Endodermal cell (in vitro differentiated cells): ENCODE data around the gene EDRF1. TPM values are rescaled to one million over a fixed set of nuclear protein-coding genes. Genes with fewer than 3 reads are reported as not detected.
A peak's percentile ranks its signal among the peaks of the same experiment; 100 is the strongest.

Source experiments
- DNase-seq: peaks from one replicate; pipeline ENCODE4 v3.0.0-alpha.2; 2017
- H3K27ac ChIP-seq: 2 replicates; pipeline ENCODE4 v1.5.1; 2013; ENCODE audit warnings: mild to moderate bottlenecking, low read depth, low read length, moderate library complexity
- H3K27me3 ChIP-seq: 2 replicates; pipeline ENCODE4 v1.6.1; 2013; ENCODE audit warnings: mild to moderate bottlenecking, low read length, moderate library complexity; ENCODE audit not compliant: insufficient read depth, control insufficient read depth, poor library complexity, severe bottlenecking
- H3K36me3 ChIP-seq: 2 replicates; pipeline ENCODE4 v1.7.0; 2013; ENCODE audit warnings: mild to moderate bottlenecking, low read length, moderate library complexity; ENCODE audit not compliant: control insufficient read depth, insufficient read depth
- H3K4me1 ChIP-seq: one replicate; pipeline ENCODE4 v1.7.0; 2013; ENCODE audit warnings: low read length; ENCODE audit not compliant: control insufficient read depth, insufficient read depth
- H3K4me3 ChIP-seq: 2 replicates; pipeline ENCODE4 v1.5.1; 2013; ENCODE audit warnings: mild to moderate bottlenecking, low read length, moderate library complexity
- H3K9ac ChIP-seq: 2 replicates; pipeline ENCODE4 v1.6.1; 2013; ENCODE audit warnings: mild to moderate bottlenecking, low read length, moderate library complexity; ENCODE audit not compliant: poor library complexity, severe bottlenecking; ENCODE audit errors: extremely low read depth
- H3K9me3 ChIP-seq: 2 replicates; pipeline ENCODE4 v1.6.1; 2013; ENCODE audit warnings: mild to moderate bottlenecking, low read length, moderate library complexity; ENCODE audit not compliant: control insufficient read depth
- H3K27ac Mint-ChIP-seq: 2 replicates; pipeline ENCODE4 v1.8.0; 2020; ENCODE audit warnings: mixed read lengths
- H3K27me3 Mint-ChIP-seq: 2 replicates; pipeline ENCODE4 v1.8.0; 2021; ENCODE audit warnings: mild to moderate bottlenecking, mixed read lengths; ENCODE audit not compliant: insufficient read depth
- H3K36me3 Mint-ChIP-seq: 2 replicates; pipeline ENCODE4 v1.8.0; 2020; ENCODE audit warnings: low read depth, mixed read lengths
- H3K4me1 Mint-ChIP-seq: 2 replicates; pipeline ENCODE4 v1.8.0; 2020; ENCODE audit warnings: mixed read lengths
- H3K4me3 Mint-ChIP-seq: 2 replicates; pipeline ENCODE4 v1.8.0; 2020; ENCODE audit warnings: mild to moderate bottlenecking, moderate library complexity, mixed read lengths
- H3K9me3 Mint-ChIP-seq: 2 replicates; pipeline ENCODE4 v1.8.0; 2020; ENCODE audit warnings: mild to moderate bottlenecking, mixed read lengths
- WGBS, 2 experiments: methylation state at CpG; one replicate each; pipeline versions ENCODE4 v1.1.5 to v1.1.7; 2013; ENCODE audit warnings: missing lambda C conversion rate in 2 of 2, mixed read lengths in 1 of 2; ENCODE audit not compliant: insufficient coverage in 1 of 2, insufficient read length in 1 of 2; 5-methylcytosine and 5-hydroxymethylcytosine counted together
- long read RNA-seq, 4 experiments: library from polyadenylated mRNA in 2 of 4; library from RNA in 1 of 4; library from capped mRNA in 1 of 4; stranded (forward) in 3 of 4; unstranded in 1 of 4; transcript quantifications; one replicate each; pipeline ENCODE4 v2.0.0, GENCODE V29; 2020 to 2021; ENCODE audit warnings: inconsistent platforms in 1 of 4
- polyA plus RNA-seq, 2 experiments: library from polyadenylated mRNA; stranded (reverse); fragments of 50-300 nt; gene quantifications; one replicate each; pipeline ENCODE4 v1.2.3, GENCODE V29; 2013
- total RNA-seq, 2 donors: library from RNA; stranded (reverse); fragmentation: NEBNext Ultra II Directional in 1 of 2; extraction: Animal tissue kit (Norgen Biotek cat#: 25700) in 1 of 2; gene quantifications; 2 replicates in 1 of 2; 3 replicates in 1 of 2; pipeline ENCODE4 v1.2.1, GENCODE V29; 2021
- TF ChIP-seq, protein P1 (sequence below): fragments of 200-600 bp; sonication (generic); conservative IDR thresholded peaks from 2 replicates; pipeline ENCODE4 v1.5.0; 2021; ENCODE audit warnings: antibody characterized with exemption, mild to moderate bottlenecking

EDRF1 gene, protein sequence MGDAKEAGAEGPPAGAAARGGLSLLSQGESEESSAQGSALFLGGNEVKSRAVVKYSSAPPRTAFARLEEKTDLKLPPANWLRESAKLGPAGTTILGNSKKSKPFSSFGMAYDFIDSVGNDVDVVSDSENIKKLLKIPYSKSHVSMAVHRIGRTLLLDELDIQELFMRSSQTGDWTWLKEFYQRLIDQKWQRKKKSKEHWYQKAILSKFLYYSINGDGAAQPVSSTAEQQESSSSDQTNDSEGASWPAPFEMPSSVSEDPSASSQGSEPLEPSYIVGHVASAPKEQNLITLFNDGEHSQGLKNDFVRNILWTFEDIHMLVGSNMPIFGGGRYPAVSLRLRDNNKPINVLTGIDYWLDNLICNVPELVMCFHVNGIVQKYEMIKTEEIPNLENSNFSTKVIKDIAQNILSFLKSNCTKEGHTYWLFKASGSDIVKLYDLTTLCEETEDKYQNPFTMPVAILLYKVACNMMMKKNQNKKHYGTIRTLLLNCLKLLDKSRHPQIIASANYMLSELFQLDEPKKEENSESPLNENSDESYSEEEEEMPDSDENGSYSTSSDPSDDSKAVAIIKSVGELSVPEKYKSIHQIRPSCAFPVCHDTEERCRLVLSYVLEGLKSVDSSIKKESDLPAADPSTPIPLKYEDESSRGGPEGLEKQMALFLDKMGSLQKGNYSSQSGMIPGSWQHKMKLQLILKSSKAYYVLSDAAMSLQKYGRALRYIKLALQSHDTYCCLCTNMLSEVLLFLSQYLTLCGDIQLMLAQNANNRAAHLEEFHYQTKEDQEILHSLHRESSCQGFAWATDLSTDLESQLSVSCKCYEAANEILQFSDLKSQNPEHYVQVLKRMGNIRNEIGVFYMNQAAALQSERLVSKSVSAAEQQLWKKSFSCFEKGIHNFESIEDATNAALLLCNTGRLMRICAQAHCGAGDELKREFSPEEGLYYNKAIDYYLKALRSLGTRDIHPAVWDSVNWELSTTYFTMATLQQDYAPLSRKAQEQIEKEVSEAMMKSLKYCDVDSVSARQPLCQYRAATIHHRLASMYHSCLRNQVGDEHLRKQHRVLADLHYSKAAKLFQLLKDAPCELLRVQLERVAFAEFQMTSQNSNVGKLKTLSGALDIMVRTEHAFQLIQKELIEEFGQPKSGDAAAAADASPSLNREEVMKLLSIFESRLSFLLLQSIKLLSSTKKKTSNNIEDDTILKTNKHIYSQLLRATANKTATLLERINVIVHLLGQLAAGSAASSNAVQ
- total RNA-seq = 10 to 100 TPM; 44.5 to 46.8 TPM
- 37.7 TPM for polyA plus RNA-seq (2013, experiment 1 of 2)
- polyA plus RNA-seq (2013, experiment 2 of 2) = 33.3 TPM
- long read RNA-seq, experiment 1, partial matches to known transcripts = 4 of 6 reads
- long read RNA-seq, experiment 1, other reads (novel, unspliced or antisense) = 0 of 6 reads
- long read RNA-seq, experiment 2, full-length matches to known transcripts = 35 of 57 reads
- long read RNA-seq, experiment 2, partial matches to known transcripts = 8 of 57 reads
- long read RNA-seq, experiment 2, other reads (novel, unspliced or antisense) = 14 of 57 reads
- long read RNA-seq, experiment 3, full-length matches to known transcripts = 71 of 132 reads
- long read RNA-seq, experiment 3, partial matches to known transcripts = 44 of 132 reads
- long read RNA-seq, experiment 3, other reads (novel, unspliced or antisense) = 17 of 132 reads
- long read RNA-seq, experiment 4, partial matches to known transcripts = 2 of 5 reads
- long read RNA-seq, experiment 4, other reads (novel, unspliced or antisense) = 3 of 5 reads

DNA sequence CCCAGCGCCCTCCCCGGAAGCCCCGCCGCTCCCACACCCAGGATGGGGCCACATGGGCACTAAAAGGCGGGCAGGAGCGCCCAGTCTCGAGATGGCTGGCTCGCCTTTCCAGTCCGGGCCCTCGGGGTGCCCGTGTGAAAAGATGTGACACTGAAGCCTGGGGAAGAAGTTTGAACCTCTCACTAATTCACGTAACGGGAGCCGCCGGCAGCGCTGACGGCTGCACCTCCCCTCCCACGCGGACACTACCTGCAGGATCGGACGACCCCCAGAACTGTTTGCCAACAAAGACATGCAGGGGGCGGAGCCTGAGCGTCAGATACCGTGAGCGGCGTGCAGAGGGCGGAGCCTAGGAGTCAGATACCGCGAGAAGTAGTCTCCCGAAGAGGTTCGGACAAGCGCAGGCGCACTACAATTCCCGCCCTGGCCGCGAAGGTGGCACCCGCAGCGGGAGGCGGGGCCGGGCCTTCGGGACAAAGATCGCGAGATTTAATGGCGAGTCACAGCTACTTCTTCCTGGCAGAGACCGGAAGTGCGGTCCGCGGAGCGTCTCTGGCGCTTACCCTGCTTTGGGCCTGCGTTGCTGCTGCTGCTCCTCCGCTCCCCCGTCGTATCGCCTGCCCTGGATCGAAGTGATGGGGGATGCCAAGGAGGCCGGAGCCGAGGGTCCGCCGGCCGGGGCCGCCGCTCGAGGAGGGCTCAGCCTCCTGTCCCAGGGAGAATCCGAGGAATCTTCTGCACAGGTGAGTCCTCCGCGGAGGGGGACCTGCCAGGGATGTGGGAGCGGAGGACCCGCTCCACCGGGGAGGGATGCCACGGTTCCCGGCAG is at the start of gene EDRF1:
EDRF1 (plus strand) TSS at position 537 of the 829 bp plus-strand sequence; CDS start at position 636, 99 bp downstream.
- 0% methylated on average over 51 to 72 of the region's 72 CpGs for WGBS, 2 experiments
- Histone ChIP-seq H3K27me3 (no peaks in the 10 kb centered on the region), H3K9ac (peak within 1 kb of the TSS; percentile 95), H3K4me1 (peaks cover 7% of the 10 kb centered on the region), H3K4me3 (peak within 1 kb of the TSS; percentile 100), H3K27ac (peak within 1 kb of the TSS; percentile 94), H3K9me3 (no peaks in the 10 kb centered on the region), H3K36me3 (peaks cover 33% of the 10 kb centered on the region)
- peak; percentile 100 for DNase-seq
- TF ChIP-seq, protein P1, sequence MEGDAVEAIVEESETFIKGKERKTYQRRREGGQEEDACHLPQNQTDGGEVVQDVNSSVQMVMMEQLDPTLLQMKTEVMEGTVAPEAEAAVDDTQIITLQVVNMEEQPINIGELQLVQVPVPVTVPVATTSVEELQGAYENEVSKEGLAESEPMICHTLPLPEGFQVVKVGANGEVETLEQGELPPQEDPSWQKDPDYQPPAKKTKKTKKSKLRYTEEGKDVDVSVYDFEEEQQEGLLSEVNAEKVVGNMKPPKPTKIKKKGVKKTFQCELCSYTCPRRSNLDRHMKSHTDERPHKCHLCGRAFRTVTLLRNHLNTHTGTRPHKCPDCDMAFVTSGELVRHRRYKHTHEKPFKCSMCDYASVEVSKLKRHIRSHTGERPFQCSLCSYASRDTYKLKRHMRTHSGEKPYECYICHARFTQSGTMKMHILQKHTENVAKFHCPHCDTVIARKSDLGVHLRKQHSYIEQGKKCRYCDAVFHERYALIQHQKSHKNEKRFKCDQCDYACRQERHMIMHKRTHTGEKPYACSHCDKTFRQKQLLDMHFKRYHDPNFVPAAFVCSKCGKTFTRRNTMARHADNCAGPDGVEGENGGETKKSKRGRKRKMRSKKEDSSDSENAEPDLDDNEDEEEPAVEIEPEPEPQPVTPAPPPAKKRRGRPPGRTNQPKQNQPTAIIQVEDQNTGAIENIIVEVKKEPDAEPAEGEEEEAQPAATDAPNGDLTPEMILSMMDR = no peak
- Mint-ChIP-seq H3K9me3 (peaks cover 3% of the 10 kb centered on the region), H3K36me3 (peaks cover 26% of the 10 kb centered on the region), H3K27ac (peak within 1 kb of the TSS; percentile 96), H3K4me1 (peaks cover 10% of the 10 kb centered on the region), H3K4me3 (peak within 1 kb of the TSS; percentile 89), H3K27me3 (no peaks in the 10 kb centered on the region)

DNA sequence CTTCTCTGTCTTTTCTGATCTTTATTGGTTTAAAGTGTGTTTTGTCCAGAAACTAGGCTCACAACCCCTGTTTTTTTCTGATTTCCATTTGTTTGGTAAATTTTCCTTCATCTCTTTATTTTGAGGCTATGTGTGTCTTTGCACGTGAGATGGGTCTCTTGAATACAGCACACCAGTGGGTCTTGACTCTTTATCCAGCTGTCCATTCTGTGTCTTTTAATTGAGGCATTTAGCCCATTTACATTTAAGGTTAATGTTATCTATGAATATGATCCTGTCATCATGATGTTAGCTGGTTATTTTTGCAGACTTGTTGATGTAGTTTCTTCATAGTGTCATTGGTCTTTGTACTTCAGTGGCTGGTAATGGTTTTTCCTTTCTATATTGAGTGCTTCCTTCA is 46.6 kb upstream of the EDRF1 start:
- Histone ChIP-seq H3K4me1 (no peaks in the 10 kb centered on the region), H3K36me3 (no peaks in the 10 kb centered on the region), H3K27ac (no peak overlapping the region), H3K4me3 (no peak overlapping the region), H3K9ac (no peak overlapping the region), H3K27me3 (no peaks in the 10 kb centered on the region), H3K9me3 (no peaks in the 10 kb centered on the region)
- Mint-ChIP-seq H3K9me3 (peaks cover 6% of the 10 kb centered on the region), H3K4me1 (no peaks in the 10 kb centered on the region), H3K36me3 (no peaks in the 10 kb centered on the region), H3K27ac (no peak overlapping the region), H3K27me3 (peaks cover 18% of the 10 kb centered on the region), H3K4me3 (no peak overlapping the region)
- TF ChIP-seq, protein P1 = no peak
- DNase-seq = no peak
- 81% methylated on average over 1 of the region's 1 CpG; no CpG with 5 or more reads in 1 of the 2 experiments for WGBS, 2 experiments
